CD14-positive monocyte (primary cell): ENCODE measurements around the gene FBN2. TPM values are rescaled to one million over a fixed set of nuclear protein-coding genes. Genes with fewer than 3 reads are reported as not detected.

Experiments used
- DNase-seq, 3 donors: peaks; one replicate each; pipeline ENCODE4 v3.0.0-alpha.2; 2011 to 2022
- H2AFZ ChIP-seq: 2 replicates; pipeline ENCODE4 v1.6.0; 2012; ENCODE audit warnings: mild to moderate bottlenecking, low read depth, low read length, inconsistent platforms; ENCODE audit not compliant: insufficient read depth, poor library complexity, severe bottlenecking
- H3K27ac ChIP-seq, 2 donors: 1 replicate in 1 of 2; 2 replicates in 1 of 2; pipeline ENCODE4 v1.5.1; 2012 to 2013; ENCODE audit warnings: low read length in 2 of 2, control low read depth in 1 of 2, inconsistent platforms in 1 of 2, low read depth in 1 of 2, mild to moderate bottlenecking in 1 of 2
- H3K27me3 ChIP-seq, 2 donors: one replicate each; pipeline versions ENCODE4 v1.6.0 to v1.6.1; 2011 to 2013; ENCODE audit warnings: low read length in 2 of 2; ENCODE audit not compliant: control insufficient read depth in 2 of 2, insufficient read depth in 2 of 2
- H3K36me3 ChIP-seq, 2 donors: replicated peaks in 1 of 2; 1 replicate in 1 of 2; 2 replicates in 1 of 2; pipeline versions ENCODE4 v1.5.1 to v1.6.1; 2012 to 2013; ENCODE audit warnings: low read length in 2 of 2, control low read depth in 1 of 2, inconsistent platforms in 1 of 2, mild to moderate bottlenecking in 1 of 2; ENCODE audit not compliant: insufficient read depth in 2 of 2, control insufficient read depth in 1 of 2
- H3K4me1 ChIP-seq, 2 donors: 1 replicate in 1 of 2; 2 replicates in 1 of 2; pipeline versions ENCODE4 v1.5.1 to v1.6.1; 2012 to 2013; ENCODE audit warnings: low read length in 2 of 2, control low read depth in 1 of 2, inconsistent platforms in 1 of 2, mild to moderate bottlenecking in 1 of 2, moderate library complexity in 1 of 2; ENCODE audit not compliant: insufficient read depth in 2 of 2, control insufficient read depth in 1 of 2
- H3K4me2 ChIP-seq: replicated peaks from 2 replicates; pipeline ENCODE3; 2012; ENCODE audit warnings: low read length, moderate library complexity, mild to moderate bottlenecking; ENCODE audit not compliant: poor library complexity, severe bottlenecking; ENCODE audit errors: extremely low read depth
- H3K4me3 ChIP-seq, 3 experiments: fragments of 200-600 bp in 1 of 3; sonication (generic) in 1 of 3; replicated peaks in 1 of 3; 1 replicate in 2 of 3; 2 replicates in 1 of 3; pipeline ENCODE4 v1.5.1; 2011 to 2013; ENCODE audit warnings: low read length in 3 of 3, mild to moderate bottlenecking in 3 of 3, control low read depth in 2 of 3, low read depth in 2 of 3, inconsistent platforms in 1 of 3, moderate library complexity in 1 of 3
- H3K79me2 ChIP-seq: 2 replicates; pipeline ENCODE4 v1.6.0; 2012; ENCODE audit warnings: mild to moderate bottlenecking, control low read depth, inconsistent platforms, low read length, moderate library complexity; ENCODE audit not compliant: insufficient read depth
- H3K9ac ChIP-seq: 2 replicates; pipeline ENCODE4 v1.6.0; 2017; ENCODE audit warnings: low read length, mild to moderate bottlenecking; ENCODE audit not compliant: insufficient read depth, poor library complexity, severe bottlenecking
- H3K9me3 ChIP-seq, 2 donors: replicated peaks in 1 of 2; 1 replicate in 1 of 2; 2 replicates in 1 of 2; pipeline versions ENCODE4 v1.5.1 to v1.6.1; 2012 to 2013; ENCODE audit warnings: low read length in 2 of 2, control low read depth in 1 of 2; ENCODE audit not compliant: control insufficient read depth in 1 of 2, insufficient read depth in 1 of 2
- H4K20me1 ChIP-seq: 2 replicates; pipeline ENCODE4 v1.6.0; 2012; ENCODE audit warnings: mild to moderate bottlenecking, low read length, control low read depth, moderate library complexity; ENCODE audit not compliant: insufficient read depth
- H3K27ac Mint-ChIP-seq, 7 donors: one replicate each; pipeline ENCODE4 v1.8.0; 2020; ENCODE audit warnings: mild to moderate bottlenecking in 7 of 7, mixed read lengths in 7 of 7, moderate library complexity in 6 of 7, inconsistent platforms in 2 of 7
- H3K27me3 Mint-ChIP-seq, 3 donors: one replicate each; pipeline ENCODE4 v1.8.0; 2021 to 2022; ENCODE audit warnings: low read depth in 3 of 3, mild to moderate bottlenecking in 3 of 3, mixed read lengths in 3 of 3, moderate library complexity in 3 of 3, inconsistent platforms in 1 of 3
- H3K36me3 Mint-ChIP-seq, 2 donors: one replicate each; pipeline ENCODE4 v1.8.0; 2020; ENCODE audit warnings: mixed read lengths in 2 of 2, inconsistent platforms in 1 of 2, mild to moderate bottlenecking in 1 of 2
- H3K4me1 Mint-ChIP-seq: one replicate; pipeline ENCODE4 v1.8.0; 2020; ENCODE audit warnings: mild to moderate bottlenecking, mixed read lengths
- H3K4me3 Mint-ChIP-seq, 2 donors: one replicate each; pipeline ENCODE4 v1.8.0; 2020; ENCODE audit warnings: mild to moderate bottlenecking in 2 of 2, mixed read lengths in 2 of 2, moderate library complexity in 1 of 2
- H3K9me3 Mint-ChIP-seq, 7 donors: one replicate each; pipeline ENCODE4 v1.8.0; 2020 to 2022; ENCODE audit warnings: mixed read lengths in 7 of 7, mild to moderate bottlenecking in 6 of 7, moderate library complexity in 6 of 7, inconsistent platforms in 2 of 7
- CTCF ChIP-seq: fragments of 200-600 bp; IDR thresholded peaks from one replicate; pipeline ENCODE4 v1.8.0; 2022; ENCODE audit warnings: antibody characterized with exemption, mild to moderate bottlenecking
- WGBS: methylation state at CpG from one replicate; pipeline ENCODE4 v1.1.5; 2013; ENCODE audit warnings: missing lambda C conversion rate; ENCODE audit not compliant: insufficient coverage; 5-methylcytosine and 5-hydroxymethylcytosine counted together
- intact Hi-C, 2 donors: fragments of 100-400 bp; cut with micrococcal nuclease; formaldehyde crosslinking; loops; one replicate each; pipeline versions ENCODE4 v1.15.0 to v1.15.1; 2023
- polyA plus RNA-seq, 3 donors: library from polyadenylated mRNA; depleted of rRNA in 1 of 3; unstranded in 2 of 3; stranded (reverse) in 1 of 3; fragments of 300-500 nt in 2 of 3; fragments of >200 nt in 1 of 3; fragmentation: Illumina TruSeq in 2 of 3; gene quantifications; 1 replicate in 2 of 3; 2 replicates in 1 of 3; pipeline ENCODE4 v1.2.3, GENCODE V29; 2012 to 2021

The FBN2 gene
- polyA plus RNA-seq, 3 donors: 0.85 to 19.3 (median 4.2) TPM

GRCh38 chr5:128549496-128549895, 11.5 kb upstream of the FBN2 start:
- no peak overlapping the region for H2AFZ ChIP-seq
- Mint-ChIP-seq H3K4me1 (no peaks in the 10 kb centered on the region), H3K9me3 (peaks cover 23 to 58% (median 40%) of the 10 kb centered on the region in 7 donors), H3K36me3 (no peaks in the 10 kb centered on the region), H3K27me3 (peaks cover 0 to 4% (median 2%) of the 10 kb centered on the region in 3 donors), H3K27ac (no peak overlapping the region), H3K4me3 (no peak overlapping the region)
- no peak overlapping the region for H3K27ac ChIP-seq
- H3K4me1 ChIP-seq: no peaks in the 10 kb centered on the region
- no peaks in the 10 kb centered on the region for H3K27me3 ChIP-seq
- H3K79me2 ChIP-seq: no peaks in the 10 kb centered on the region
- no peaks in the 10 kb centered on the region for H3K36me3 ChIP-seq
- H3K9me3 ChIP-seq: peaks cover 31 to 35% of the 10 kb centered on the region in 2 donors
- H3K4me3 ChIP-seq: no peak overlapping the region
- TF ChIP-seq CTCF: no peak
- H4K20me1 ChIP-seq: no peaks in the 10 kb centered on the region
- intact Hi-C loops: no loop called here
- H3K9ac ChIP-seq: no peak overlapping the region
- DNase-seq: no peak
- no peak overlapping the region for H3K4me2 ChIP-seq

GRCh38 chr5:128546658-128547281, 8.7 kb upstream of the FBN2 start:
- Histone ChIP-seq H3K9ac (no peak overlapping the region), H3K27me3 (no peaks in the 10 kb centered on the region), H3K36me3 (no peaks in the 10 kb centered on the region), H3K27ac (no peak overlapping the region), H3K4me2 (no peak overlapping the region), H3K4me3 (no peak overlapping the region), H4K20me1 (no peaks in the 10 kb centered on the region), H3K4me1 (no peaks in the 10 kb centered on the region), H3K79me2 (no peaks in the 10 kb centered on the region), H2AFZ (no peak overlapping the region), H3K9me3 (peaks cover 17 to 20% of the 10 kb centered on the region in 2 donors)
- H3K9me3 Mint-ChIP-seq: peaks cover 11 to 43% (median 32%) of the 10 kb centered on the region in 7 donors
- intact Hi-C loops: no loop called here
- TF ChIP-seq CTCF: no peak
- peaks cover 0 to 9% (median 2%) of the 10 kb centered on the region in 3 donors for H3K27me3 Mint-ChIP-seq
- H3K4me1 Mint-ChIP-seq: no peaks in the 10 kb centered on the region
- H3K4me3 Mint-ChIP-seq: no peak overlapping the region
- no peak for DNase-seq
- H3K27ac Mint-ChIP-seq: no peak overlapping the region
- 78% methylated on average over 1 of the region's 5 CpGs for WGBS
- no peaks in the 10 kb centered on the region for H3K36me3 Mint-ChIP-seq
